ENCODE results near the gene IGLL5. TPM values are rescaled to one million over a fixed set of nuclear protein-coding genes. Genes with fewer than 3 reads are reported as not detected.
"Not testable (repeated sequence)": the region's sequence is repeated elsewhere in the genome, so short reads cannot be mapped to it uniquely, and the experiment has no call there.

The IGLL5 gene
- total RNA-seq, 1 donor from 2014 or later: not detected

DNA sequence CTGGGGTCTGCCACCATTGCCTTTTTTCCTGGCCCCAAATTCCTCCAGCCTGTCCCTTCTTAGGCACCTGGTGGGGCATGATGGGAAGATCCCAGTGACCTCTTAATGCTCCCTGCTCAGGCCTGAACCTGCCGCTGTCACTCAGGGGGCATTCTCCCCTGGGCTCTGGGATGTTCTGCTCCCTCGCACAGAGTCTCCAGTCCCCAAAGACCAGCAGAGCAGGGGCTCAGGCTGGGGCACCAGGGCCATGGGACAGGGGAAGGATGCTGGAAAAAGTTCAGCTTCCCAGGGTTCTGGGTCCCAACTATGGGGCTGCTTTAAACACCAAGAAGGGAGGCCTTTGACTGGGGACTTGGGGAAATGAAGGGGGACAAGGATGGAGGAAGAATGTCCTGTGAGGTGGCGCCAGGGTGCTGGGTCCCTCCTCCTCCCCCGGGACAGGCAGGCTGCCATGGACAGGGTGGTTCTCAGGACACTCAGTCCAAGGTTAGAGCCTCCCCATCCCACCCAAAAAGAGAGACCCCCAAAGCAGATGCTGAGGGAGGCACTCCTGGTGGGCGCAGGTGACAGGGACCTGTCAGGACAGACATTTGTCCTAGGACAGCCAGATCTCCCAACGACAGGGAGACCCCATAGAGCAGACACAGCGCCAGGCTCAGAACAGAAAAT, 30.8 kb downstream of the IGLL5 start:
- H3K27ac Mint-ChIP-seq (ENCODE audit: unreplicated experiment): no peak overlapping the region
- H3K9me3 Mint-ChIP-seq (ENCODE audit: unreplicated experiment): no peaks in the 10 kb centered on the region
- H3K4me1 Mint-ChIP-seq (ENCODE audit: unreplicated experiment): no peaks in the 10 kb centered on the region
- no peak overlapping the region for H3K4me3 Mint-ChIP-seq (ENCODE audit: unreplicated experiment)
- peaks cover 12% of the 10 kb centered on the region for H3K27me3 Mint-ChIP-seq (ENCODE audit: unreplicated experiment)
- no peak for DNase-seq (ENCODE audit: low spot score)
- peaks cover 3% of the 10 kb centered on the region for H3K36me3 Mint-ChIP-seq (ENCODE audit: low read depth, unreplicated experiment)
- no peak for TF ChIP-seq CTCF (IDR thresholded peaks at IDR 0.05; ENCODE audit: unreplicated experiment)

DNA sequence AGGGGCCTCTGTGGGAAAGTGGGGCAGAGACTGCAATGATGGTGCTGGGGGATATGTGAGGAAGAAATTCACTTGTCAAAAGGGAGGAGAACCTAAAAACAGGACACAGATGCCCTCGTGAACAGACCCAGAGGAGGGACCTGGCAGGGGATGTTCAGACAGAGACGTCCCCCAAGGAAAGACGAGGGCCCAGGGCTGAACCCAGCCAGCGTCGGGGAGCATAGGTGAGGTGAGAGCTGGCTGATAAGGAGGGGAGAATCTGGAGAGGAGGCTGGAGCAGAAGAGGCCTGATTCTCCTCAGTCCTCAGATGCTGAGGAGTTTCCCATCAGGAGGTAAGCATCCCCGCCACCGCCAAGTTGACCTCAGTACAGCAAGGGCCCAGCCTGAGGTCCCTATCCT, 31.4 kb downstream of the IGLL5 start:
- no peak for DNase-seq (ENCODE audit: low spot score)
- no peak for TF ChIP-seq CTCF (IDR thresholded peaks at IDR 0.05; ENCODE audit: unreplicated experiment)
- Mint-ChIP-seq H3K9me3 (ENCODE audit: unreplicated experiment) (no peaks in the 10 kb centered on the region), H3K27ac (ENCODE audit: unreplicated experiment) (no peak overlapping the region), H3K27me3 (ENCODE audit: unreplicated experiment) (peaks cover 12% of the 10 kb centered on the region), H3K4me1 (ENCODE audit: unreplicated experiment) (no peaks in the 10 kb centered on the region), H3K36me3 (ENCODE audit: low read depth, unreplicated experiment) (peaks cover 3% of the 10 kb centered on the region), H3K4me3 (ENCODE audit: unreplicated experiment) (no peak overlapping the region)

DNA sequence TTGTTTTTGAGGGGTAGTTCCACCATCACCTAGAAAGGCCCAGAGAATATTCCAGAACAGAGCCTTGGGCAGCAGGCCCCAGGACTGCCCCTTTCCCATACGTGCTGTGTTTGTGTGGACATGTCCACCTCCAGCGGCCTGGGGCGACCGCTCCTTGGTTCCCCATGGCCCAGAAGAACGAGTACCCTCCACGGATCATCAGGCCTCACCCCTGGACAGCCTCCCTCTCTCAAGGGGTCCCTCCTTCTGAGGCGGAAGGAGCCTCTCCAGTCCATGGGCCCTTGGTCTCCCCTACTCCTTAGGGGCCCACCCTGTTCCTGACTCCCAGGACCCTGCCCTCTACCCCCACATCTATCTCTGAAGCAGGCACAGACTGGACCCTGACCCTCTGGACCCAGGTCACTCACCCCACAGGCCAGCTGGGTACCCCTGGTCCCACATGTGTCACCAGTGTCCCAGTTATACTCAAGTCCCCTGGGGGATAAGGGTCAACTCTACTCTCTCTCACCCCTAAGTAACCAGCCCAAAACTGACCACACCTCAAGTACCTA, 32.6 kb downstream of the IGLL5 start:
- Mint-ChIP-seq H3K4me1 (ENCODE audit: unreplicated experiment) (no peaks in the 10 kb centered on the region), H3K9me3 (ENCODE audit: unreplicated experiment) (no peaks in the 10 kb centered on the region), H3K27ac (ENCODE audit: unreplicated experiment) (no peak overlapping the region), H3K27me3 (ENCODE audit: unreplicated experiment) (peaks cover 12% of the 10 kb centered on the region), H3K4me3 (ENCODE audit: unreplicated experiment) (no peak overlapping the region), H3K36me3 (ENCODE audit: low read depth, unreplicated experiment) (peaks cover 3% of the 10 kb centered on the region)
- TF ChIP-seq CTCF (IDR thresholded peaks at IDR 0.05; ENCODE audit: unreplicated experiment): no peak
- DNase-seq (ENCODE audit: low spot score): no peak

GRCh38 chr22:22920910-22921550, 33.4 kb downstream of the IGLL5 start:
- Mint-ChIP-seq H3K27ac (ENCODE audit: unreplicated experiment) (no peak overlapping the region), H3K36me3 (ENCODE audit: low read depth, unreplicated experiment) (peaks cover under 1% of the 10 kb centered on the region), H3K27me3 (ENCODE audit: unreplicated experiment) (peaks cover 6% of the 10 kb centered on the region), H3K9me3 (ENCODE audit: unreplicated experiment) (no peaks in the 10 kb centered on the region), H3K4me3 (ENCODE audit: unreplicated experiment) (no peak overlapping the region), H3K4me1 (ENCODE audit: unreplicated experiment) (no peaks in the 10 kb centered on the region)
- DNase-seq (ENCODE audit: low spot score): no peak
- TF ChIP-seq CTCF (IDR thresholded peaks at IDR 0.05; ENCODE audit: unreplicated experiment): no peak

GRCh38 chr22:22921575-22921974, 34.0 kb downstream of the IGLL5 start:
- Mint-ChIP-seq H3K27me3 (ENCODE audit: unreplicated experiment) (peaks cover 7% of the 10 kb centered on the region), H3K4me3 (ENCODE audit: unreplicated experiment) (no peak overlapping the region), H3K27ac (ENCODE audit: unreplicated experiment) (no peak overlapping the region), H3K9me3 (ENCODE audit: unreplicated experiment) (no peaks in the 10 kb centered on the region), H3K4me1 (ENCODE audit: unreplicated experiment) (peaks cover 5% of the 10 kb centered on the region), H3K36me3 (ENCODE audit: low read depth, unreplicated experiment) (no peaks in the 10 kb centered on the region)
- DNase-seq (ENCODE audit: low spot score): no peak
- TF ChIP-seq CTCF (IDR thresholded peaks at IDR 0.05; ENCODE audit: unreplicated experiment): no peak

DNA sequence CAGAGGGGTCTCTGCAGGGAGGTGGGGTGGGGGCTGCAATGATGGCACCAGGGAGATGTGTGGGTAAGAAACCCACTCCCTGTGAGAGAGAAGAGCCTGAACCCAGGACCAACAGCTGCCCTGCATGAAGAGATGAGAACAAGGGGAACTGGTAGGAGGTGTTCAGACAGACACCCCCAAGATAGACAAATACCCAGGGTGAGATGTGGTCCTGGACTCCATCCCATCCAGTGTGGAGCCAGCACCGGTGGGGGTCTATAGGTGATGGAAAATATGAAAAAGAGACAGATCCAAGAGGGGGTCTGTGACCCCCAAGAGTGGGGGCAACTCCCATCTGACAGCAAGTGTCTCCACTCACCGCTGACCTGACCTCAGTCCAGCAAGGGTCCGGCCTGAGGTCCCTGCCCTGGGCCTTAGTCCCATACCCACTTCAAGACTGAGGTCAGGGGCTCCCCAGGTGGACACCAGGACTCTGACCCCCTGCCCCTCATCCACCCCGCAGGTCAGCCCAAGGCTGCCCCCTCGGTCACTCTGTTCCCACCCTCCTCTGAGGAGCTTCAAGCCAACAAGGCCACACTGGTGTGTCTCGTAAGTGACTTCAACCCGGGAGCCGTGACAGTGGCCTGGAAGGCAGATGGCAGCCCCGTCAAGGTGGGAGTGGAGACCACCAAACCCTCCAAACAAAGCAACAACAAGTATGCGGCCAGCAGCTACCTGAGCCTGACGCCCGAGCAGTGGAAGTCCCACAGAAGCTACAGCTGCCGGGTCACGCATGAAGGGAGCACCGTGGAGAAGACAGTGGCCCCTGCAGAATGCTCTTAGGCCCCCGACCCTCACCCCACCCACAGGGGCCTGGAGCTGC, 34.7 kb downstream of the IGLL5 start:
- H3K36me3 Mint-ChIP-seq (ENCODE audit: low read depth, unreplicated experiment); H3K27ac Mint-ChIP-seq (ENCODE audit: unreplicated experiment); H3K27me3 Mint-ChIP-seq (ENCODE audit: unreplicated experiment); DNase-seq (ENCODE audit: low spot score); H3K4me1 Mint-ChIP-seq (ENCODE audit: unreplicated experiment); H3K4me3 Mint-ChIP-seq (ENCODE audit: unreplicated experiment); H3K9me3 Mint-ChIP-seq (ENCODE audit: unreplicated experiment): not testable (repeated sequence)

Data from endothelial cell (in vitro differentiated cells).